GM19455 (cell line): ENCODE measurements around the gene FGD1.

Source experiments
- ATAC-seq: cut with Tn5 transposase; IDR thresholded peaks from one replicate; pipeline ENCODE4 v1.9.1; 2021; ENCODE audit not compliant: unreplicated experiment

Gene FGD1

GRCh38 chrX:54407266-54407665, 88.8 kb downstream of the FGD1 start:
- no peak for ATAC-seq

GRCh38 chrX:54397113-54397512, 98.9 kb downstream of the FGD1 start:
- ATAC-seq, result no peak
